Anterior cingulate cortex (tissue), 58 donors: ENCODE data around the gene C1orf210.

Source experiments
- DNase-seq, 58 donors: peaks; one replicate each; lab custom pipeline; 2025; lab: John Stamatoyannopoulos, UW

C1orf210 gene

GRCh38 chr1:43276673-43277072, 8.7 kb downstream of the C1orf210 start:
- DNase-seq, result no peak

GRCh38 chr1:43275826-43276620, 9.4 kb downstream of the C1orf210 start:
- no peak for DNase-seq

- DNase-seq, result no peak
These were observed 10.6 kb downstream of the C1orf210 start for GRCh38 chr1:43274804-43275180.

DNA sequence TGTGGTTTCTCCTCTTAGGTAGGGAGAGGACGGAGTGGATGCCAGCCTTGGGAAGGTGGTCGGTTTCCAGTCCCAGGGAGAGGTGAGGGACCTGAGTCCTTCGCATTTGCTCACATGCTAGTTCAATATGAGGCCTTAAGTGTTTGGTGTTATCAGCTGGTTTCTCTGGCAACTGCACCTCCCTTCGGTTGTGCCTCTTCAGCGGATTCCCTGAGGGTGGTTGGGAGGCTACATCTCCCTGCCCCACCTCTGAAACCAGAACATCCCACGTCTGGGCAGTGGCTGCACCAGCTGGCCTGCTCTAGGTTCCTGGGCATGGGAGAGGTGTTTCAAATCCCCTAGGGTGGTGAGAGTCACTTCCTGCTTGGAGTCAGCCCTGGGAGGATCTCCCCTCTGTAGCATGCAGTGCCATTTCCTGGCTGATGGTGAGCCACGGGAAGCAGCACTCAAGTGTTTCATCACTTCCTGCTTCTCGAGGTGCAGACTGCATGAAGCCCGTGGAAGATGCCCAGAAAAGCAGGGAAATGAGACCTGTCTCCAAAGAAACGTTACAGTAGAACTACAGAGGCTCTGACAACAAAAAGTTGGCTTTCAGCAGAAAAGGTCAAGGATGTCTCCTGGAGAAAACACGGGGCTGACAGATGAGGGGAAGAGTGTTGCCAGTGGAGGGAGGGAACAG, 11.1 kb downstream of the C1orf210 start:
- no peak for DNase-seq

DNA sequence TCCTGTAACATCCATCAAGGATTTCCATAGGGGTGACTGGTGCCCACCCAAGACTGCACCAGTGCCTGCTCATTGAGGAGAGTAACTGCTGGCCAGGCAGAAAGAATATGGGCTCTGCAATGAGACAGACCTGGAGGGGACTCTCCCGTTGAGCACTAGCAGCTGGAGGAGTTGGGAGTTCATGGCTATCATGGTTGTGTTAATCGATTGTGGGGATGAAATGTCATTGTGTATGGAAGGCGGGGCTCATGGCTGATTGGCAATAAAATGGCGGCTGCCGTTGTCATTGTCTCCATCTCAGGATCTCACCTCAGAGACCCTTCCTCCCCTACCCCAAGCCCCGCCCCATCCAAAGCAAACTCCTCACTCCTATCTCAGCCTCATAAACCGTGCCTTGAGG, 11.7 kb downstream of the C1orf210 start:
- no peak for DNase-seq

GRCh38 chr1:43272576-43273571, 12.5 kb downstream of the C1orf210 start:
- DNase-seq, result no peak

DNA sequence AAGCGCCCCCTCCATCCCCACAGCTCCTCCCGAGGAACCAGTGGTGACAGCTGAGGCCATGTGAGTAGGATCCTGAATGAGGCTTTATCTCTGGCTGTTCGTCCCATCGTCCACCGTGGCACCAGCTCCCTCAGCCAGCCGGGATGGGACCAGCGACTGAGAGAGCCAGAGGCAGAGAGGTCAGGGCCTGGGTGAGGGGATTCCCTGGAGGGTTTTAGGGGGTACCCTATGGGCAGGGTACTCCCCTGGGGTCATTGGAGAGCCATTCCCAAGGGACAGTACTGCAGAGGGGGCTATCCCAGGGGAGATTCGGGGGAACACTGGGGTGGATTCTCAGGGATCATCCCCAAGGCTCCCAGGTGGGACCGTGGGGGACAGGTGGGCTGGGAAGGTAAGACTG, 13.2 kb downstream of the C1orf210 start:
- peak in 40 of 58 donors; percentile 14 to 81 (median 49) for DNase-seq

DNA sequence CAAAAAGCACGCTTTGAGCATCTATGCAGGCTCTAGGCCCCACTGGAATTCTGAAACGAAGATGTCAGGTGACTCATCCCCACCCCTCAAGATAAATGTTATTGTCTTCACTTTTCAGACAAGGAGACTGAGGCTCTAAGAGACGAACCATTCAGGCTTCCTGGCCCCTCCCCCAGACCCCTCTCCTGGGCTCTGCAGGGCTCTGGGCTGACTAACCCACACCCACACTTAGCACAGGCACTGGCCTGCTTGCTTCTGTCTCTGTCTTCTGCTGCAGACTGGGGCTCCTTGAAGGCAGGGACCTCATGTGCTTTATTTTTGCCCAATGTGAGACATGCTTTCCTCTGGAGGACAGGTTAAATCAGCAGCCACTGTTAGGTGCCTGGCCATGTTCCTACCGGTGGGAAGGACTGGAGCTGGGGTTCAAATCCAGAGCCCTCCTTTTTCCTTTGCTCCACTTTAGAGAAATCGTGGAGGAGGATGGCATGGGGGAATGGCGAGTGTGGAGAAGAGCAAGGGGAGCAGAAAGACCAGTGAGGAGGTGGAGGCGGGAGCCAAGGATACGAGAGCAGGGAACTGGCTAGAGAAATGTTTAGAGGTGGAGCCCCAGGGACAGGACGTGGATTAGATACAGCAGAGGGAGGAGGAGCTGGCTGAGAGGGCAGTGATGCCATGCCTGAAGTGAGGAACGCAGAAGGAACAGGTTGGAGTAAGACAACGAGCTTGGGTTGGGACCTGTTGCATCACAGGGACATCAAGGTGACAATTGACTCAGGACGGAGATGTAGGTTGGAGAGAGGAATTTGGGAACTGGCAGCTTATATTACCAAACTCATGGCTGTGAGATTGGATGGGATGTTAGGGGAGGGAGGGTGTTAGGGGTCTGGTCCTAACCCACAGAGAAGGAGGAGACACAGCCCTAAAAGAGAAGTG, 13.9 kb downstream of the C1orf210 start:
- DNase-seq, result no peak

- DNase-seq, result peak in 1 of 58 donors; percentile 25
These were observed 14.8 kb downstream of the C1orf210 start for GRCh38 chr1:43270421-43271095.

DNA sequence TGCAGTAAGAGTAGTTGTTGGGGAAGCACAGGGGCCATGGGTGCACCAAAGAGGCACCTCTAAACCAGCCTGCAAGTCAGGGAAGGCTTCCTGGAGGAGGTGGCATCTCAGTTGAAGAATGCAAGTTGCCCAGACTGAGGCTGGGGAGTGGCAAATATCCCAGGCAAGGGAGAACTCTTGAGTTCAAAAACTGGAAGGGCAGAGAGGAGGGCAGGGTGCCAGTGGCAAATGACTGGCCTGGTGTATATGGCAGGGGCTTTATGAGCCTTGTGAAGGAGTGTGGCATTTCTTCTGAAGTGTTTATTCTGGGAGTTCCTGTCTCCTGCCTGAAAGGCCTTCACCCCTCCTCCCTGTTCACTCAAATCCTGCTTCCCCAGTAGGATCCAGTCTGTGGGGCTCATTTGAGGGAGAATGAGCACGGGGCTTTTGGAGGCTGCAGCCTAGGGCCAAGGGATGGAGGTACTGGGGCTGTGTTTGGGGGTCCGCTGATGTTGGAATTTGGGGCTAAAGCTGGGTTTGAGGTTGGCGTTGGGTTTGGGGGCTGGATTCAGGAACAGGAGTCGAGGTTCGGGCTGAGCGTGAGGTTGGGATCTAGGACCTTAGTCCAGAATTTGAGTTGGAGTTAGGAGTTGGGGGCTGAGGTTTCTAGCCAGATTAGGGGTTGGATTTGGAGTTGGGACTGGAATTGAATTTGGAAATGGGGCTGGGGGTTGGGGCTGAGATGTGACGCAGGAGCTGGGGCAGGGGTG, 15.6 kb downstream of the C1orf210 start, which contains the start of gene TMEM125:
Gene TMEM125 (plus strand): TSS at position 357 of the 749 bp plus-strand sequence. CDS start 2,740 bp downstream, outside the sequence.
- DNase-seq, result no peak

- DNase-seq, result no peak
These were observed 17.5 kb downstream of the C1orf210 start for GRCh38 chr1:43267818-43268425.

DNA sequence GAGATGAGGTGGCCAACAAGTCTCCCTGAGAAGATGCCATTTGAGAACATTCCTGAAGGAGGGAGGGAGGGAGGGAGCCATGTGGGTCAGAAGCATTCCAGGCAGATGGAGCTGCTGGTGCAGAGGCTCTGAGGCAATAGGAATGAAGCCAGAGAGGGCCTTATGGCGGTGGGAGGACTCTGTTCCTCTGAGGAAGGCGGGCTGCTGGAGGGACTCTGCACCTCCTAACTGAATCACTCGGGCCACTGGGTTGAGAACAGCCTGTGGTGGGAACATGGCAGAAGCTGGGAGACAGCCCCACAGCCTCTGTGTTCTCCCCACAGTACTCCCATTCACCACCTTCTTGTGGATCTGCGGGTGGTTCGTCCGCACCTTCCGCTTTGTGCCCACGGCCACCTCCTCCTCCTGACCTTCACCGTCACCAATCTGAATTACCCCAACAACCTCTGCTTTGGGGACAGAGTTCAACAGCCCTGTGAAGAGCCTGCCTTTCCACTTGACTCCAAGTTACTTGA, 18.0 kb downstream of the C1orf210 start:
- DNase-seq, result no peak

DNA sequence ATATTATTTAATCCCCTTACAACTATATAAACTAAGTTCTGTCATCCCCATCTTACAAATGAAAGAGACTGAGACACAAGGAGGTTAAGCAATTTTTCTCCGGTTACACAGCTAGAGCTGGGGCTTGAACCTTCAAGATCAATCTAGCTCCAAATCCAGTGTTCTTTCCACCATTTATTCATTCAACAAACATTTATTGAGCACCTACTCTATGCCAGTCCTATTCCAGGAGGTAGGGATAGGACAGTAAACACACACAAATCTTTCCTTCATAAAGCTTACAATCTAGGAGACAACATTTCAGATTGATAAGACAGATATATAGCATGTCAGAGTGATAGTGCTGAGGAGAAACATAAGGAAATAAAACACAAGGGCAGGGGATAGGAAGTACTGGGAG, 18.5 kb downstream of the C1orf210 start:
- DNase-seq, result no peak

DNA sequence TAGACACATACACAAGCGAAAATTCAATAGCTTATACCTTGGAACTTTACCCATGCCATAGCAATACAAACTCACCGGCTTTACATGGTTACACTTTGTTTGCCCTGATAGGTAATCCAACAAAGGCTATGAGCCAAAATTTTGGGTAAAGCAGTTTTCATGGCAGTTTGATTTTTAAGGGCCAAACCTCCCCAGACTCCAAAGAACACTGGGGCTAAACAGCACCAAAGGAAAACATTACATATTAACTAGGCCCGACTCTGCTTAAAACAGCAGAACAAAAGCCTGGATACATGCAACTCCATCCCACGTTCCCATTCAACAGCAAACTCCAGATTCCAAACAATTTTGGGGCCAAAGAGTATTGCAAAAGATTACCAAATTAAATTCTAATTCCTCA, 19.9 kb downstream of the C1orf210 start:
- DNase-seq, result no peak

DNA sequence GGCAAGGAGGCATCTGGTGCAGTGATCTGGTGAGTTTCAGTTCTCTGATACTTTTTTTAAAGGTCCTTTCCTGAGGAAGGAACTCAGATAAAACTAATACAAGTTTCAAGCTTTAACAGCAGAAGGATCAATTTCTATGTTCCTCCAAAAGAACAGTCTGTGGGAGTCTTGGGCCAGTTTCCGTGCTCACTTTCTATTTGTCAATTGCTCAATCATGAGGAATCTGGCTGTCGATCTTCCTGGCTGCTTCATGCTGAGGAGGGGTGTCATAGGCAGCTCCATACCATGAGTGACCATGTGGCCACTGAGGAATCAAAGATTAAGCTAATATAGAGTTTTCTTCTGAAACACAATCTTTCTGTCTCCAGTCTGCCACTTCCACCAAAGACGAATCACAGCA, 27.0 kb downstream of the C1orf210 start:
- no peak for DNase-seq

GRCh38 chr1:43256675-43257570, 28.5 kb downstream of the C1orf210 start:
- no peak for DNase-seq
